DMS53 (cell line): Measurements from ENCODE around the gene SLC35D1.
"Not testable (repeated sequence)": the region's sequence is repeated elsewhere in the genome, so short reads cannot be mapped to it uniquely, and the experiment has no call there.

Experiments used
- DNase-seq: peaks from one replicate; lab custom pipeline; 2025; lab: John Stamatoyannopoulos, UW

SLC35D1 gene

DNA sequence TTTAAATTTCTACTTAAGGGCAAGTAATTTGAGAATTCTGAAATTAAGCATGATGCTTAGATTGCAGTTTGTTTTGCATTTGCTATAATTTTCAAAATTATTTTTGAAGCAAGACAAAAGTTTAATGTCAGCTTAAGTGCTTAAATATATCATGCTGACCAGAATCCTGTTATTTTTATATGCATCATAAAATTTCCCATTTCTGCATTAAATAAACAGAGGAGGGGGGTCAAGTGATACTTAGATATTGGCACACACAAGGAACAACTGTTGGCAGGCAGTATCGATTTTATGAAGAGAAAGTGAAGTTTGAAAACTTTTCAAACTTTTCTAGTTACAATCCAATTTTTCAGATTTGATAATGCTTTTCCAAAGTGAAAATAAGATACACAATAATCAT, 68.1 kb downstream of the SLC35D1 start:
- no peak for DNase-seq

DNA sequence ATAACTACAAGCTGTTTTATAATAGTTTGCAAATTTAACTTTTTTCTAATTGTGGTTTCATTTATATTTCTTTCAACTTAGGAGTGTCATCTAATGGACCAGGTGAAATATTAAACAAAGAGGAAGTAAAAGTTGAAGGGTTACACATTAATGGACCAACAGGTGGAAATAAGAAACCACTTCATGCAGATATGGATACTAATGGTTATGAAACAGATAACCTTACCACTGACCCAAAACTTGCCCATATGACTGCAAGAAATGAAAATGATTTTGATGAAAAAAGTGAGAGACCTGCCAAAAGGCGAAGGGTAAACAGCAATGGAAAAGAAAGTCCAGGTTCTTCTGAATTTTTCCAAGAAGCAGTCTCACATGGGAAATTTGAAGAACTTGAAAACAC, 69.5 kb downstream of the SLC35D1 start:
- peak; percentile 34 for DNase-seq

DNA sequence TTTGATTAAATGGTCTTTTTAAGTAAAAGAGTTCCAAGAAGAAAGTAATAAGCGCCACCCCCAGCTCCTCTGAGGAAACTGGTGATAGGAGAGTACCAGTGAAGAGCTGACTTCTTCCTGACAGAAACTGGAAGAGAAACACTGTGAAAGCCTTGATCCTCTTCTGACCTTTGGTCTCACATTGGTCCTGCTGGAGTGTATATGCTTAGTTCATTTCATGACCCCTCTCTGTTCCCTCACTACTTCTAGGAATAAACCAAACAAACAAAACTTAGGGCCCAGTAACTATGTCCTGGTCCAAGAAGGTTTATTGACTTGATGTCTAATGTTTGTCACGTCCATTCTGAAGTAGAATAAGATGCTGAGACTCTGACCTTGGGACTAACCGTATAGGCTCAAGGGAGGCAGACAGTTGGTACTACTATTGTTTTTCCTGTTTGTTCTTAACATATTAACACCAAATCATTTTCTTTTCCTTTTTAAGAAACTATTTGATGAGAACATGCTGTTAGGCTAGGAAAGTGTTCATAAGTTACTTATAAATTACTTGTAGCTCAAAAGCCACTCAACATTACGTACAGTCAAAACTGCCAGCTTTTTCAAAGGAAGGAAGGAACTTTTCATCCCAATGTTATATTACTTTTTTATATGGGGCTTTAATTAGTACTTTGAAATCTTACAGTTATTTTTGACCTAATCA, 71.2 kb downstream of the SLC35D1 start:
- no peak for DNase-seq

DNA sequence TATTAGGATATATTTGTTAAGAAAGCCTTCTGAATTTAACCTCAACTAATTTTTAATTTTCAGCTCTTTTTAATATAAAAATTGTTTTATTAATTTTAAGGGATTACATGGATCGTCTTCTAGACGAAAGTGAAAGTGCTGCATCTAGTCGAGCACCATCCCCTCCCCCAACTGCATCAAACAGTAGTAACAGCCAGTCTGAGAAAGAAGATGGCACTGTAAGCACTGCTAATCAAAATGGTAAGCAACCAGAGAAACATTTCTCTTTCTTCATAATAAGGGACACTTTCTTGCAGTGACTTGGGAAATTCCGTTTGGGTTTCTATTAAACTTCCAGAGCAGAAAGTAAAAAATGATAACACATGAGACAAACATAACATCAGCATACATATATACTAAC, 72.3 kb downstream of the SLC35D1 start:
- DNase-seq = peak; percentile 74

DNA sequence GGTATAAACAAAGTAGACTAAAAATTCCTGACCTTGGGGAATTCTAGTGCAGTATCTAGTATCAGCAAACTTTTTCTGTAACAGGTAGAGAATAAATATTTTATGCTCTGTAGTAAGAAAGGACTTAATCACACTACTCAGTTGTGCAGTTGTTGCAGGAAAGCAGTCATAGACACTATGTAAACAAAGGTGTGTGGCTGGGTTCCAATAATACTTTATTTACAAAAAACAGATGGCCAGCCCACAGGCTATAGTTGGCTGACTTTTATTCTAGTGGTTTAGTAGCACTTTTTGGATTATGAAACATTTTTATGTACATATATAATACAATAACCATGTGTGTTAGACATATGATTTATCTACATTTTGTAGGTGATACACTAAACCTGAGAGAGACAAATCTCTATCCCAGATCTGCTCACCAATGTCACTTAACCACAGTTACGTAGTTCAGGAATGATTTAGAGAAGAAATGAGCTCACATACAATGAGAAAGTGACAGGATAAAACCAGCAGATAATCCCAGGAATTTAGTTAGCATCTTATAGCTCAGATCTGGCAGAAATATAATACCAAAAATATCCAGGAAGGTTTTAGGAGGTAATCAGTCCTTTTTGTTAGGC, 73.1 kb downstream of the SLC35D1 start:
- DNase-seq = peak; percentile 84

DNA sequence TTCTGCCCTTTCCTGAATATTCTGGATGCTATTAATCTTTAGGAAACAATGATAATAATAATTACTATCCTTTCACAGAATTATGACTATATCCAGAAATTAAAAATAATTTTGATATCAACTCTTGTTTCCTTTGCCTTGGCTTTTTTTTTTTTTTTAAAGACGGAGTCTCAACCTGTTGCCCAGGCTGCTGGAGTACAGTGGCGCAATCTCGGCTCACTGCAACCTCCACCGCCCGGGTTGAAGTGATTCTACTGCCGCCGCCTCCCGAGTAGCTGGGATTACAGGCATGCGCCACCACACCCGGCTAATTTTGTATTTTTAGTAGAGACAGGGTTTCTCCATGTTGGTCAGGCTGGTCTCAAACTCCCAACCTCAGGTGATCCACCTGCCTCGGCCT, 74.3 kb downstream of the SLC35D1 start:
- DNase-seq = not testable (repeated sequence)

DNA sequence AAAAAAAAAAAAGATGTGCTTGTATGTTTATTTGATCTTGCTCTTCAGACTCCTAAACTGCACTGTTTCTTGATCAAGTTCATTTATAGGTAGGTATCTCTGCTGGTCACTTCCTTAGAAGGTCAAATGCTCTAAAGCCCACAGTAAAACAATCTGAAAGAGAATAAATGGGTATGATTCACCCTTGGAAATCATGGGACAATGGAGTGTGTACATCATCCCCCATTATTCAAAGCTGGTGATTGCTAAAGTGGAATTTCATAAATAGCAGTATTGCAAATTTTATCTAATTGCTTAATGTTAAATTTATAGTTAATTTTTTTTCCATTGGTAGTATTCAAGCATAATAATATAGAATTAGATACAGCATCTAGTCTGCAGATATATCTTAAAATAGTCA, 75.7 kb downstream of the SLC35D1 start:
- no peak for DNase-seq

DNA sequence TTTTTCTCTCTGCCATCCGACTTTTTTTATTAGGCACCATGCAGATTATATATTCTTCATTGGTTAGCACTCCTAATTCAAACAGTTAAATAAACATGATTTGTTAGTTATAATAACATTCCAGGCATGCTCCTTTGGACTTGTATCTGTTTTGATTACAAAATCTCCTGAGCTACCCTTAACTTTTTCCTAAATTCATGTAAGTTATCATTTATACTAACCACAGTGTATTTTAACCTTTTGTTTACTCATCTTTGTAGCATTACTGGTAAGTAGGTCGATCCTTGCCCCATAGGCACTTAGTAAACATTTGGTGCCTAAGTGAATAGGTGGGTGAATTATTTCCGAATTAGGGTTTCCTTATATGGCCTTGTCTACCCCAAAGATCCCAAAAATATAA, 85.4 kb downstream of the SLC35D1 start:
- DNase-seq = no peak

DNA sequence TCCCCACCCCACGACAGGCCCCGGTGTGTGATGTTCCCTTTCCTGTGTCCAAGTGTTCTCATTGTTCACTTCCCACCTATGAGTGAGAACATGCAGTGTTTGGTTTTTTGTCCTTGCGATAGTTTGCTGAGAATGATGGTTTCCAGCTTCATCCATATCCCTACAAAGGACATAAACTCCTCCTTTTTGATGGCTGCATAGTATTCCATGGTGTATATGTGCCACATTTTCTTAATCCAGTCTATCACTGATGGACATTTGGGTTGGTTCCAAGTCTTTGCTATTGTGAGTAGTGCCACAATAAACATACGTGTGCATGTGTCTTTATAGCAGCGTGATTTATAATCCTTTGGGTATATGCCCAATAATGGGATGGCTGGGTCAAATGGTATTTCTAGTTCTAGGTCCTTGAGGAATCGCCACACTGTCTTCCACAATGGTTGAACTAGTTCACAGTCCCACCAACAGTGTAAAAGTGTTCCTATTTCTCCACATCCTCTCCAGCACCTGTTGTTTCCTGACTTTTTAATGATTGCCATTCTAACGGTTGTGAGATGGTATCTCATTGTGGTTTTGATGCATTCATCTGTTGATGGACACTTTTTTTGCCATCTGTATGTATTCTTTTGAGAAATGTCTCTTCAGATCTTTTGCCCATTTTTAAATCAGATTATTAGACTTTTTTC, 87.6 kb downstream of the SLC35D1 start:
- DNase-seq = not testable (repeated sequence)

DNA sequence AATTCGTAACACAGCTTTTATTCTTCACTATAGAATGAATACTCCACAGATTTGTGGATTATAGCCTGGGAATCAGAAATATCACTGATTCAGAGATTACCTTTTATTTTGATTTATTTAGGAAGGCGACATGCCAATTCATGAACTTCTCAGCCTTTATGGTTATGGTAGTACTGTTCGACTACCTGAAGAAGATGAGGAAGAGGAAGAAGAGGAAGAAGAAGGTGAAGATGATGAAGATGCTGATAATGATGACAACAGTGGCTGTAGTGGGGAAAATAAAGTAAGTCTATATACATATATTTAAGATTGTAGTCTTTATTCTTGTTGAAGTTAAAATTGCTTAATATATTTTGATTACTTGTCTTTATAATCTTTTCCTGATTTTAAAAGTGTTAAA, 96.0 kb downstream of the SLC35D1 start:
- no peak for DNase-seq

DNA sequence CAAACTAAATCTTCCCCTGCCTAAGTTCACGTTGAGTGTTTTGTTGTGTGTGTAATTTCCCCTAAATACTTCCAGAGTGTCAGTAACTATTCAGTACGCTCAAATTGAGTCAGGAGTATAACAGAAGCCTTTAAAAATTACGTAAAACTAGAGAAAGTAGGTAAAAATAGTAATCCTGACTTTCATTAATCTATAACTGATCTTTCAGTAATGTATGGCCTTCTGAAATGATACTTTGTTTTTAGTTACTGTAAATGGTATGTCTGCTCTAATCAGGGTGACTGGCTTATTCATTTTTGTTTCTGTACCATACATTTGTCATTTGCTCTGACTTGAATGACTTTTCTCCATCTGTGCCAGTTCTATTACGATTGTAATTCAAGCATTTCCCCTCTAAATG, 99.7 kb downstream of the SLC35D1 start:
- DNase-seq = no peak

DNA sequence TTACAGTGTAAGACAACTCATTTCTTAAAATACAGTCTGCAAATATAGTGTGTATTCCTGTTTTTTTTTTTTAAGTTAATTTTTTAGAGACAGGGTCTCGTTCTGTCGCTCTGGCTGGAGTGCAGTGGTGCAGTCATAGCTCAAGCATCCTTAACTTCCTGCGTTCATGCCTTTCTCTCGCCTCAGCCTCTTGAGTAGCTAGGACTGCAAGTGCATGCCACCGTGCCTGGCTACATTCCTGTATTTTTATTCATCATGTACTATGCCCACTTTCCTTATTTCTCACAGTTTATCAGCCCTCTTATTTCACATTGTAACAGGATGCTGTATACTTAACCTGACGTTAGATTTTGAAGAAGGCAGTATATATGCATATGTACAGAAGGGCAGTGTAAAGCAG, 102.4 kb downstream of the SLC35D1 start:
- DNase-seq = no peak
